HEK293 (cell line): ENCODE data around the gene HSPG2.

Experiments
- CTCF ChIA-PET: fragments of 350-600 bp; formaldehyde crosslinking; extraction: SDS; loops from one replicate; lab custom pipeline; 2021; ENCODE audit warnings: antibody characterized with exemption; lab: Yijun Ruan, JAX
- POLR2A ChIA-PET: fragments of 300-600 bp; formaldehyde crosslinking; extraction: SDS; loops from one replicate; lab custom pipeline; 2020; ENCODE audit warnings: antibody characterized with exemption, inconsistent platforms; lab: Yijun Ruan, JAX
- H3K27ac ChIP-seq: fragments of 200-500 bp; sonication (Bioruptor generic); 2 replicates; pipeline ENCODE4 v1.5.1; 2014; ENCODE audit warnings: low read depth, low read length, control low read depth, inconsistent platforms; ENCODE audit errors: extremely low read depth
- H3K36me3 ChIP-seq, 2 experiments: fragments of 200-500 bp in 1 of 2; sonication (Bioruptor generic) in 1 of 2; 1 replicate in 1 of 2; 2 replicates in 1 of 2; pipeline ENCODE4 v1.5.1; 2014 to 2017; ENCODE audit warnings: inconsistent platforms in 2 of 2, low read length in 2 of 2; ENCODE audit not compliant: control insufficient read depth in 2 of 2, insufficient read depth in 1 of 2
- H3K4me1 ChIP-seq: fragments of 200-500 bp; sonication (Bioruptor generic); 2 replicates; pipeline ENCODE4 v1.5.1; 2014; ENCODE audit warnings: mild to moderate bottlenecking, low read length, inconsistent platforms; ENCODE audit not compliant: control insufficient read depth, insufficient read depth
- H3K4me3 ChIP-seq: 2 replicates; pipeline ENCODE4 v1.5.1; 2011; ENCODE audit warnings: low read depth, mild to moderate bottlenecking, control low read depth, low read length, moderate library complexity
- H3K9me3 ChIP-seq: fragments of 200-500 bp; sonication (Bioruptor generic); 2 replicates; pipeline ENCODE4 v1.5.1; 2014; ENCODE audit warnings: low read depth, low read length, inconsistent platforms; ENCODE audit not compliant: control insufficient read depth, insufficient read depth
- HOXA7 ChIP-seq: sonication (generic); formaldehyde crosslinking; IDR thresholded peaks from 2 replicates; pipeline ENCODE4 v1.8.1; 2022; ENCODE audit warnings: missing genetic modification reagents, borderline replicate concordance
- HOXC10 ChIP-seq: sonication (generic); formaldehyde crosslinking; IDR thresholded peaks from 2 replicates; pipeline ENCODE4 v1.8.1; 2023; ENCODE audit warnings: mild to moderate bottlenecking, missing genetic modification reagents
- KLF8 ChIP-seq: fragments of 450-650 bp; formaldehyde crosslinking; IDR thresholded peaks from 2 replicates; pipeline ENCODE4 v1.5.1; 2016; ENCODE audit warnings: missing biosample characterization, missing genetic modification characterization
- REPIN1 ChIP-seq: fragments of 450-650 bp; formaldehyde crosslinking; IDR thresholded peaks from 2 replicates; pipeline ENCODE4 v1.5.1; 2017; ENCODE audit warnings: missing biosample characterization, missing genetic modification characterization, low read depth
- YY1 ChIP-seq: fragments of 450-650 bp; formaldehyde crosslinking; IDR thresholded peaks from 2 replicates; pipeline ENCODE4 v1.5.1; 2018; ENCODE audit warnings: missing biosample characterization, missing genetic modification characterization
- ZBTB7A ChIP-seq: fragments of 450-650 bp; formaldehyde crosslinking; IDR thresholded peaks from 2 replicates; pipeline ENCODE4 v1.5.1; 2016; ENCODE audit warnings: low read depth, missing biosample characterization, missing genetic modification characterization
- ZEB2 ChIP-seq: fragments of 450-650 bp; formaldehyde crosslinking; IDR thresholded peaks from 2 replicates; pipeline ENCODE4 v1.5.1; 2016; ENCODE audit warnings: missing biosample characterization, missing genetic modification characterization
- ZNF155 ChIP-seq: fragments of 450-650 bp; formaldehyde crosslinking; IDR thresholded peaks from 2 replicates; pipeline ENCODE4 v1.5.1; 2016; ENCODE audit warnings: missing biosample characterization, missing genetic modification characterization
- ZNF157 ChIP-seq: fragments of 450-650 bp; formaldehyde crosslinking; IDR thresholded peaks from 2 replicates; pipeline ENCODE4 v1.5.1; 2016; ENCODE audit warnings: missing biosample characterization, missing genetic modification characterization
- ZNF302 ChIP-seq: fragments of 450-650 bp; formaldehyde crosslinking; IDR thresholded peaks from 2 replicates; pipeline ENCODE4 v1.5.1; 2016; ENCODE audit warnings: missing biosample characterization, missing genetic modification characterization, low read depth
- ZNF324 ChIP-seq: fragments of 450-650 bp; formaldehyde crosslinking; IDR thresholded peaks from 2 replicates; pipeline ENCODE4 v1.5.1; 2016; ENCODE audit warnings: missing biosample characterization, missing genetic modification characterization
- ZNF341 ChIP-seq: fragments of 450-650 bp; formaldehyde crosslinking; IDR thresholded peaks from 2 replicates; pipeline ENCODE4; 2016; ENCODE audit warnings: low read depth, missing biosample characterization, missing genetic modification characterization
- ZNF366 ChIP-seq: fragments of 450-650 bp; formaldehyde crosslinking; conservative IDR thresholded peaks from 2 replicates; pipeline ENCODE4 v1.5.1; 2016; ENCODE audit warnings: missing biosample characterization, missing genetic modification characterization
- ZNF423 ChIP-seq: fragments of 450-650 bp; formaldehyde crosslinking; IDR thresholded peaks from 2 replicates; pipeline ENCODE4 v1.5.1; 2016; ENCODE audit warnings: missing biosample characterization, missing genetic modification characterization
- ZNF658 ChIP-seq: fragments of 450-650 bp; formaldehyde crosslinking; IDR thresholded peaks from 2 replicates; pipeline ENCODE4; 2016; ENCODE audit warnings: missing biosample characterization, missing genetic modification characterization
- ZNF747 ChIP-seq: fragments of 450-650 bp; formaldehyde crosslinking; IDR thresholded peaks from 2 replicates; pipeline ENCODE4 v1.5.1; 2016; ENCODE audit warnings: missing biosample characterization, missing genetic modification characterization
- ZNF785 ChIP-seq: fragments of 450-650 bp; formaldehyde crosslinking; IDR thresholded peaks from 2 replicates; pipeline ENCODE4 v1.5.1; 2016; ENCODE audit warnings: missing biosample characterization, missing genetic modification characterization
- TF ChIP-seq, protein P1 (sequence below): fragments of 450-650 bp; formaldehyde crosslinking; IDR thresholded peaks from 2 replicates; pipeline ENCODE4 v1.5.1; 2016; ENCODE audit warnings: missing biosample characterization, missing genetic modification characterization
- TF ChIP-seq, protein P2 (sequence below): fragments of 450-650 bp; formaldehyde crosslinking; IDR thresholded peaks from 2 replicates; pipeline ENCODE4 v1.5.1; 2016; ENCODE audit warnings: missing biosample characterization, missing genetic modification characterization
- TF ChIP-seq, protein P3 (sequence below): fragments of 450-650 bp; formaldehyde crosslinking; IDR thresholded peaks from 2 replicates; pipeline ENCODE4 v1.5.1; 2016; ENCODE audit warnings: missing biosample characterization, missing genetic modification characterization
- TF ChIP-seq, protein P4 (sequence below): fragments of 450-650 bp; formaldehyde crosslinking; IDR thresholded peaks from 2 replicates; pipeline ENCODE4 v1.5.1; 2016; ENCODE audit warnings: missing biosample characterization, missing genetic modification characterization
- TF ChIP-seq, protein P5 (sequence below): fragments of 450-650 bp; formaldehyde crosslinking; IDR thresholded peaks from 2 replicates; pipeline ENCODE4 v1.5.1; 2016; ENCODE audit warnings: missing biosample characterization, missing genetic modification characterization
- TF ChIP-seq, protein P6 (sequence below): sonication (generic); formaldehyde crosslinking; IDR thresholded peaks from 2 replicates; pipeline ENCODE4 v1.8.1; 2022; ENCODE audit warnings: mild to moderate bottlenecking, moderate library complexity, missing genetic modification reagents

Gene HSPG2

DNA sequence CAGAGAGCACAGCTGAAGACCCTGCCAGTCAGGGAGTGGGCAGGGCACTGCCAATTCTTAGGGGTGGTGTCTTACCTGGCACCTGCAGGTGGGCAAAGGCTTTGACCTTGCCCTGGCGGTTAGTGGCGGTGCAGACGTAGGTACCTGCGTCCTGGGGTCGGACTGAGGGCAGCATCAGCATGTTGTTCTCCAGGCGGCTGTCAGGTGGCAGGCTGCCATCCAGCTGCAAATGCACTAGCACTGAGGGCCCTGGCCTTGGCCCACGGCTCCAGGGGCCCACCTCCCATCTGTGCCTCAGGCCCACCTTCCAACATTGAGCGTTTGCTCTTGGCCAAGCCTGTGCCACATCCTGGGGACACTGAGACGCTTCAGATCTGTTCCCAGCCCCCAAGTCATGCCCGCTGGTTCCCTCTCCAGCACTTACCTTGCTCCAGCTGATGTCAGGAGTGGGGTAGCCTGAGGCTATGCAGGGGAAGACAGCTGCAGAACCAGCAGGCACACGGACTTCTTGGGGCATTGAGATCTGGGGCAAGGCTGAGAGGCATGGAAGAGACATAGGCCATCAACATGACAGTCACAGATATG is 103.6 kb downstream of the HSPG2 start (continued):
- TF ChIP-seq, protein P1, sequence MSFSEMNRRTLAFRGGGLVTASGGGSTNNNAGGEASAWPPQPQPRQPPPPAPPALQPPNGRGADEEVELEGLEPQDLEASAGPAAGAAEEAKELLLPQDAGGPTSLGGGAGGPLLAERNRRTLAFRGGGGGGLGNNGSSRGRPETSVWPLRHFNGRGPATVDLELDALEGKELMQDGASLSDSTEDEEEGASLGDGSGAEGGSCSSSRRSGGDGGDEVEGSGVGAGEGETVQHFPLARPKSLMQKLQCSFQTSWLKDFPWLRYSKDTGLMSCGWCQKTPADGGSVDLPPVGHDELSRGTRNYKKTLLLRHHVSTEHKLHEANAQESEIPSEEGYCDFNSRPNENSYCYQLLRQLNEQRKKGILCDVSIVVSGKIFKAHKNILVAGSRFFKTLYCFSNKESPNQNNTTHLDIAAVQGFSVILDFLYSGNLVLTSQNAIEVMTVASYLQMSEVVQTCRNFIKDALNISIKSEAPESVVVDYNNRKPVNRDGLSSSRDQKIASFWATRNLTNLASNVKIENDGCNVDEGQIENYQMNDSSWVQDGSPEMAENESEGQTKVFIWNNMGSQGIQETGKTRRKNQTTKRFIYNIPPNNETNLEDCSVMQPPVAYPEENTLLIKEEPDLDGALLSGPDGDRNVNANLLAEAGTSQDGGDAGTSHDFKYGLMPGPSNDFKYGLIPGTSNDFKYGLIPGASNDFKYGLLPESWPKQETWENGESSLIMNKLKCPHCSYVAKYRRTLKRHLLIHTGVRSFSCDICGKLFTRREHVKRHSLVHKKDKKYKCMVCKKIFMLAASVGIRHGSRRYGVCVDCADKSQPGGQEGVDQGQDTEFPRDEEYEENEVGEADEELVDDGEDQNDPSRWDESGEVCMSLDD (tag by site-specific recombination), result no peak
- TF ChIP-seq, protein P2, sequence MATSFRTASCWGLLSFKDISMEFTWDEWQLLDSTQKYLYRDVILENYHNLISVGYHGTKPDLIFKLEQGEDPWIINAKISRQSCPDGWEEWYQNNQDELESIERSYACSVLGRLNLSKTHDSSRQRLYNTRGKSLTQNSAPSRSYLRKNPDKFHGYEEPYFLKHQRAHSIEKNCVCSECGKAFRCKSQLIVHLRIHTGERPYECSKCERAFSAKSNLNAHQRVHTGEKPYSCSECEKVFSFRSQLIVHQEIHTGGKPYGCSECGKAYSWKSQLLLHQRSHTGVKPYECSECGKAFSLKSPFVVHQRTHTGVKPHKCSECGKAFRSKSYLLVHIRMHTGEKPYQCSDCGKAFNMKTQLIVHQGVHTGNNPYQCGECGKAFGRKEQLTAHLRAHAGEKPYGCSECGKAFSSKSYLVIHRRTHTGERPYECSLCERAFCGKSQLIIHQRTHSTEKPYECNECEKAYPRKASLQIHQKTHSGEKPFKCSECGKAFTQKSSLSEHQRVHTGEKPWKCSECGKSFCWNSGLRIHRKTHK (tag by site-specific recombination), result no peak
- TF ChIP-seq, protein P3, sequence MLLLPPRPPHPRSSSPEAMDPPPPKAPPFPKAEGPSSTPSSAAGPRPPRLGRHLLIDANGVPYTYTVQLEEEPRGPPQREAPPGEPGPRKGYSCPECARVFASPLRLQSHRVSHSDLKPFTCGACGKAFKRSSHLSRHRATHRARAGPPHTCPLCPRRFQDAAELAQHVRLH (tag by site-specific recombination), result no peak
- TF ChIP-seq ZNF423 (no peak), ZNF155 (tag by site-specific recombination) (no peak)

DNA sequence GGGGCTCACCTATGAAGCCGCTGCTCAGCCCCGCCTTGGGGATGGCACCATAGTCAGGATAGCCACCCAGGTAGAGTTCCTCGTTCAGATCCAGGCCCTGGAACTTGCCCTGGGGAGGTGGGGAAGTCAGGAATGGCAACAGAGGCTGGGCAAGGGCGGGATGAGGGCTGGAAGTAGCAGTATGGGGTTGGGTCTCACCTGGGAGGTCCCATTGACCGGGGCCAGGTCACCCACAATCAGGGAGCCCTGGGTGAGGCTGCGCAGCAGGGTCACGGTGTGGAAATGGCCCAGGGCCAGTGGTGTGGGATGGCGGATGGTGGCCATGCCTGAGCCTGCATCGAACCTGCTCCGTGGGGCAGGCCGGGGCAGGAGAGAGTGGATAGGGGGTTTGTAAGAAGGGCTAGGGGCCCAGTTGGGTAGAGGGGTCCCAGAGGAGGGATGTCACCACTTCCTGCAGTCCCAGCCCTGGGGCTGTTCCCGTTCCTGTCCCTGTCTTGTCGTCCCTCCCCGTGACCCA is 105.6 kb downstream of the HSPG2 start:
- ChIA-PET CTCF (no interaction called here), POLR2A (no interaction called here)
- no peak overlapping the region for H3K27ac ChIP-seq
- no peaks in the 10 kb centered on the region for H3K9me3 ChIP-seq
- H3K36me3 ChIP-seq, result peaks cover 0 to 76% of the 10 kb centered on the region in 2 experiments; a peak in 1 of 3 replicates
- TF ChIP-seq ZNF366 (no peak), ZNF341 (tag by site-specific recombination) (no peak), KLF8 (tag by site-specific recombination) (no peak), ZBTB7A (tag by site-specific recombination) (no peak), ZNF302 (tag by site-specific recombination) (no peak), HOXA7 (CRISPR knock-in tag) (no peak), ZNF785 (tag by site-specific recombination) (no peak), YY1 (tag by site-specific recombination) (no peak), REPIN1 (tag by site-specific recombination) (no peak), ZNF658 (tag by site-specific recombination) (no peak), ZNF324 (no peak), HOXC10 (CRISPR knock-in tag) (no peak), ZNF747 (tag by site-specific recombination) (no peak), ZEB2 (tag by site-specific recombination) (no peak), ZNF157 (tag by site-specific recombination) (no peak)
- TF ChIP-seq, protein P4, sequence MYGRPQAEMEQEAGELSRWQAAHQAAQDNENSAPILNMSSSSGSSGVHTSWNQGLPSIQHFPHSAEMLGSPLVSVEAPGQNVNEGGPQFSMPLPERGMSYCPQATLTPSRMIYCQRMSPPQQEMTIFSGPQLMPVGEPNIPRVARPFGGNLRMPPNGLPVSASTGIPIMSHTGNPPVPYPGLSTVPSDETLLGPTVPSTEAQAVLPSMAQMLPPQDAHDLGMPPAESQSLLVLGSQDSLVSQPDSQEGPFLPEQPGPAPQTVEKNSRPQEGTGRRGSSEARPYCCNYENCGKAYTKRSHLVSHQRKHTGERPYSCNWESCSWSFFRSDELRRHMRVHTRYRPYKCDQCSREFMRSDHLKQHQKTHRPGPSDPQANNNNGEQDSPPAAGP (tag by site-specific recombination), result no peak
- TF ChIP-seq, protein P5, sequence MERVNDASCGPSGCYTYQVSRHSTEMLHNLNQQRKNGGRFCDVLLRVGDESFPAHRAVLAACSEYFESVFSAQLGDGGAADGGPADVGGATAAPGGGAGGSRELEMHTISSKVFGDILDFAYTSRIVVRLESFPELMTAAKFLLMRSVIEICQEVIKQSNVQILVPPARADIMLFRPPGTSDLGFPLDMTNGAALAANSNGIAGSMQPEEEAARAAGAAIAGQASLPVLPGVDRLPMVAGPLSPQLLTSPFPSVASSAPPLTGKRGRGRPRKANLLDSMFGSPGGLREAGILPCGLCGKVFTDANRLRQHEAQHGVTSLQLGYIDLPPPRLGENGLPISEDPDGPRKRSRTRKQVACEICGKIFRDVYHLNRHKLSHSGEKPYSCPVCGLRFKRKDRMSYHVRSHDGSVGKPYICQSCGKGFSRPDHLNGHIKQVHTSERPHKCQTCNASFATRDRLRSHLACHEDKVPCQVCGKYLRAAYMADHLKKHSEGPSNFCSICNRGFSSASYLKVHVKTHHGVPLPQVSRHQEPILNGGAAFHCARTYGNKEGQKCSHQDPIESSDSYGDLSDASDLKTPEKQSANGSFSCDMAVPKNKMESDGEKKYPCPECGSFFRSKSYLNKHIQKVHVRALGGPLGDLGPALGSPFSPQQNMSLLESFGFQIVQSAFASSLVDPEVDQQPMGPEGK (tag by site-specific recombination), result no peak
- TF ChIP-seq, protein P6, sequence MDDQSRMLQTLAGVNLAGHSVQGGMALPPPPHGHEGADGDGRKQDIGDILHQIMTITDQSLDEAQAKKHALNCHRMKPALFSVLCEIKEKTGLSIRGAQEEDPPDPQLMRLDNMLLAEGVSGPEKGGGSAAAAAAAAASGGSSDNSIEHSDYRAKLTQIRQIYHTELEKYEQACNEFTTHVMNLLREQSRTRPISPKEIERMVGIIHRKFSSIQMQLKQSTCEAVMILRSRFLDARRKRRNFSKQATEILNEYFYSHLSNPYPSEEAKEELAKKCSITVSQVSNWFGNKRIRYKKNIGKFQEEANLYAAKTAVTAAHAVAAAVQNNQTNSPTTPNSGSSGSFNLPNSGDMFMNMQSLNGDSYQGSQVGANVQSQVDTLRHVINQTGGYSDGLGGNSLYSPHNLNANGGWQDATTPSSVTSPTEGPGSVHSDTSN (CRISPR knock-in tag), result no peak
- H3K4me1 ChIP-seq, result no peaks in the 10 kb centered on the region
- no peak overlapping the region for H3K4me3 ChIP-seq
